Activated CD4-positive, alpha-beta T cell treated with anti-CD3 and anti-CD28 coated beads, Interleukin-2, amount 10 ng/mL, durations not matched to agents 24 days and 14 days (primary cell): ENCODE results near the gene MYO15A. TPM values are rescaled to one million over a fixed set of nuclear protein-coding genes. Genes with fewer than 3 reads are reported as not detected.

ENCODE experiments used
- DNase-seq: peaks from one replicate; pipeline ENCODE4 v3.0.0; 2022
- H3K27ac Mint-ChIP-seq: one replicate; pipeline ENCODE4 v1.8.0; 2022; ENCODE audit warnings: mild to moderate bottlenecking, mixed read lengths
- H3K27me3 Mint-ChIP-seq: one replicate; pipeline ENCODE4 v1.8.0; 2022; ENCODE audit warnings: mixed read lengths
- H3K36me3 Mint-ChIP-seq: one replicate; pipeline ENCODE4 v1.8.0; 2022; ENCODE audit warnings: low read depth, mild to moderate bottlenecking, mixed read lengths
- H3K4me1 Mint-ChIP-seq: one replicate; pipeline ENCODE4 v1.8.0; 2021; ENCODE audit warnings: mixed read lengths
- H3K4me3 Mint-ChIP-seq: one replicate; pipeline ENCODE4 v1.8.0; 2022; ENCODE audit warnings: mild to moderate bottlenecking, moderate library complexity, mixed read lengths
- H3K9me3 Mint-ChIP-seq: one replicate; pipeline ENCODE4 v1.8.0; 2021; ENCODE audit warnings: mixed read lengths
- intact Hi-C: fragments of 100-400 bp; cut with micrococcal nuclease; formaldehyde crosslinking; loops from one replicate; pipeline ENCODE4 v1.15.1; 2023
- total RNA-seq: library from RNA; stranded (reverse); gene quantifications from 2 replicates; pipeline ENCODE4 v1.2.3, GENCODE V29; 2022

The MYO15A gene, protein sequence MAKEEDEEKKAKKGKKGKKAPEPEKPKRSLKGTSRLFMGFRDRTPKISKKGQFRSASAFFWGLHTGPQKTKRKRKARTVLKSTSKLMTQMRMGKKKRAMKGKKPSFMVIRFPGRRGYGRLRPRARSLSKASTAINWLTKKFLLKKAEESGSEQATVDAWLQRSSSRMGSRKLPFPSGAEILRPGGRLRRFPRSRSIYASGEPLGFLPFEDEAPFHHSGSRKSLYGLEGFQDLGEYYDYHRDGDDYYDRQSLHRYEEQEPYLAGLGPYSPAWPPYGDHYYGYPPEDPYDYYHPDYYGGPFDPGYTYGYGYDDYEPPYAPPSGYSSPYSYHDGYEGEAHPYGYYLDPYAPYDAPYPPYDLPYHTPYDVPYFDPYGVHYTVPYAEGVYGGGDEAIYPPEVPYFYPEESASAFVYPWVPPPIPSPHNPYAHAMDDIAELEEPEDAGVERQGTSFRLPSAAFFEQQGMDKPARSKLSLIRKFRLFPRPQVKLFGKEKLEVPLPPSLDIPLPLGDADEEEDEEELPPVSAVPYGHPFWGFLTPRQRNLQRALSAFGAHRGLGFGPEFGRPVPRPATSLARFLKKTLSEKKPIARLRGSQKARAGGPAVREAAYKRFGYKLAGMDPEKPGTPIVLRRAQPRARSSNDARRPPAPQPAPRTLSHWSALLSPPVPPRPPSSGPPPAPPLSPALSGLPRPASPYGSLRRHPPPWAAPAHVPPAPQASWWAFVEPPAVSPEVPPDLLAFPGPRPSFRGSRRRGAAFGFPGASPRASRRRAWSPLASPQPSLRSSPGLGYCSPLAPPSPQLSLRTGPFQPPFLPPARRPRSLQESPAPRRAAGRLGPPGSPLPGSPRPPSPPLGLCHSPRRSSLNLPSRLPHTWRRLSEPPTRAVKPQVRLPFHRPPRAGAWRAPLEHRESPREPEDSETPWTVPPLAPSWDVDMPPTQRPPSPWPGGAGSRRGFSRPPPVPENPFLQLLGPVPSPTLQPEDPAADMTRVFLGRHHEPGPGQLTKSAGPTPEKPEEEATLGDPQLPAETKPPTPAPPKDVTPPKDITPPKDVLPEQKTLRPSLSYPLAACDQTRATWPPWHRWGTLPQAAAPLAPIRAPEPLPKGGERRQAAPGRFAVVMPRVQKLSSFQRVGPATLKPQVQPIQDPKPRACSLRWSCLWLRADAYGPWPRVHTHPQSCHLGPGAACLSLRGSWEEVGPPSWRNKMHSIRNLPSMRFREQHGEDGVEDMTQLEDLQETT (N-terminal part only)
- 0.38 and 0.70 TPM in 2 replicates for total RNA-seq

DNA sequence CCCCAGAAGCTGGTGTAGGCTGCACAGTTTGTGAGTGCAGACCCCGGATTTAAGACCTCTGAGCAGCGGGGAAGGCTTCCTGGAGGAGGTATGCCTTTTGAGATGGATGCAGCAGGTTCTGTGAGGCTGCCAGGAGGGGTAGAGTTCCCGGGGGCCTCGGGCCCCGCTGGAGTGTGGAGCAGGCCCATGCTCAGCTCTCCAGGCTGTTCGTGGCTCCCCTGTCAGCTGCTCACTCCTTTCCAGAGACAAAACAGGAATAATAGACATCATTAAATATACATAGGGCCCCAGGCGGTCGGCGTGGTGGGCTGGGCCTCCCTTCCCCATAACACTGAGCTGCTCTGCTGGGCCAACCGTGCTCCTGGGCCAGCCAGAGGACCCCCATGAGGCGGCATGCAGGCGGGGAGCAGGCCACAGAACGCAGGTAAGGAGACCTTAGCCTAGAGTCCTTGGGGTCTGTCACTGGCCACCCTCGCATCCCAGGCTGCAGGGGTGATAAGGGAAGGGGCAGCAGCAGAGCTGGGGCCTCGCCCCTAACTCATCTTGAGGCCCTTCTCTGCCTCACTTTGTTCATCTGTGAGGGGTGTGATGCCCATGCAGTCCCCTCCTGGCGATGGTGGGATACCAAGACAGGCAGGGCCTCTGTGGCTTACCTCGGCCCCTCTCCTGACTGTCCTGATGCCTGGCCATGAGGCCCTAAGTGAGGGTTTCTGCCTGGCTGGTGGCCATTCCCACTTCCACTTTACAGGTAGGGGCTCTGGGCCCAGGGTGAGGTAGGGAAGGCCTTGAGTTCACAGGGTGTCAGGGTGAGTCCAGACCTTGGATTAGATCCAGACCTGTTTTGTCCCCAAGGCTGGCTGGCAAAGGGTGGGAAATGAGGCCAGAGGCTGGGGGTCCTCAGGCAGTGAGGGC lies at the start of gene MYO15A:
TSS of gene MYO15A (plus strand) at position 356 of the 912 bp plus-strand sequence. CDS start 10,045 bp downstream, outside the sequence.
- Mint-ChIP-seq H3K36me3 (peaks cover 5% of the 10 kb centered on the region), H3K4me3 (no peak within 1 kb of the TSS)

DNA sequence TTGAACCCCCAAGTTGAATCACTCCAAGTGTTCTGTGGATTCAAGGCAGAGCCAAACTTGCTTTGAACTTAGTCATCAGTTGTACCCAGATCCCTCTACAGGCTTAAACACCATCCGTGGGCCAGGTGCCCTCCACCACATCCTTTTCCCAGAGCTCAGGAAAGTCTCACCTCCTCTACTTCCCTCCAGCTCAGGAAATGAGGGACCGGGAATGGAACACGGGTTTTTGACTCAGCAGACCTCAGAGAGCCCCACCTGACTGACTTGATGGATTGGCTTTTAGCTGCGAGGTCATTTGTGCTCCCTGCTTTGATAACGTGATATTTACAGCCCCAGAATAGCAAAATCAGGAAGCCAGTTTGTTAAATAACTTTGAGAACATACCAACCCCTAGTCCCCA lies 49.3 kb upstream of the MYO15A start:
- H3K27me3 Mint-ChIP-seq, result no peaks in the 10 kb centered on the region
- H3K27ac Mint-ChIP-seq, result no peak overlapping the region
- DNase-seq, result no peak
- peaks cover 2% of the 10 kb centered on the region for H3K4me1 Mint-ChIP-seq
- H3K9me3 Mint-ChIP-seq, result no peaks in the 10 kb centered on the region
- H3K36me3 Mint-ChIP-seq, result peaks cover 34% of the 10 kb centered on the region
- intact Hi-C loops, result no loop called here
- no peak overlapping the region for H3K4me3 Mint-ChIP-seq

More for the DNA sequence above, at the start of gene MYO15A:
- H3K9me3 Mint-ChIP-seq, result no peaks in the 10 kb centered on the region
- DNase-seq, result no peak
- H3K27ac Mint-ChIP-seq, result no peak within 1 kb of the TSS
- no peaks in the 10 kb centered on the region for H3K27me3 Mint-ChIP-seq
- H3K4me1 Mint-ChIP-seq, result no peaks in the 10 kb centered on the region
- intact Hi-C loops, result no loop called here

DNA sequence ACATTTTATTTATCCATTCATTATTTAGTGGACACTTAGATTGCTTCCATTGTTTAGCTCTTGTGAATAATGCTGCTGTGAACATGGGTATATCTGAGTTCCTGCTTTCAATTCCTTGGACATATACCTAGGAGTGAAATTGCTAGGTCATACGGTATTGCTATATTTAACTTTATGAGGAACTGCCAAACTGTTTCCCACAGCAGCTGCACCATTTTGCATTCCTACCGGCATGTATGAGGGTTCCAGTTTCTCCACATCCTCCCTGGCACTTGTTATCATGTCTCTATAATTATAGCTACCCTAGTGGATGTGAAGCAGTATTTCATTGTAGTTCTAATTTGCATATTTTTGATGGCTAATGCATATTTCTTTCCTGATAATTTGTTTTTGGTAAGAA lies 44.5 kb upstream of the MYO15A start:
- intact Hi-C loops, result no loop called here
- Mint-ChIP-seq H3K36me3 (peaks cover 22% of the 10 kb centered on the region), H3K4me3 (no peak overlapping the region), H3K27ac (no peak overlapping the region), H3K9me3 (no peaks in the 10 kb centered on the region), H3K27me3 (no peaks in the 10 kb centered on the region), H3K4me1 (peaks cover 2% of the 10 kb centered on the region)
- no peak for DNase-seq

DNA sequence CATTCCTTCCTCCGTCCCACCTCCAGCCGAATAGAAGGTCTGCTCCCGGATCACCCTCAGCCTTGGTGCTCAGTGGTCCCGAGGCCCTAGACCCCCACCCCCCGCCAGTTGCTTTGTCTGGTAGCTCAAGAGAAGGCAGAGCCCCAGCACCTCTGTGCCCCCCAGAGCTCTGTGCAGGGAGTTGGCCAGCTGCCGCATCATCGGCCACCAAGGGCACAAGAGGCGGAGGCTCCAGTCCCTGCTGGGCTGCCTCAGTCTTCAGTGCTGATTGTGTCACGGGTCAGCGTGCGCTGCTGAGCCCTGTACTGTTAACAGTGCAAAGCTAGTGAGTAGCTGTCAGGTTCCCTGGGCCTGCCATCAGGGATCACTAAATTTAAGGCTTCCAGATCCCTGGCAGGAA lies 43.0 kb upstream of the MYO15A start:
- Mint-ChIP-seq H3K27me3 (no peaks in the 10 kb centered on the region), H3K4me3 (no peak overlapping the region), H3K9me3 (no peaks in the 10 kb centered on the region), H3K27ac (no peak overlapping the region), H3K4me1 (no peaks in the 10 kb centered on the region), H3K36me3 (peaks cover 15% of the 10 kb centered on the region)
- DNase-seq, result no peak
- intact Hi-C loops, result no loop called here

DNA sequence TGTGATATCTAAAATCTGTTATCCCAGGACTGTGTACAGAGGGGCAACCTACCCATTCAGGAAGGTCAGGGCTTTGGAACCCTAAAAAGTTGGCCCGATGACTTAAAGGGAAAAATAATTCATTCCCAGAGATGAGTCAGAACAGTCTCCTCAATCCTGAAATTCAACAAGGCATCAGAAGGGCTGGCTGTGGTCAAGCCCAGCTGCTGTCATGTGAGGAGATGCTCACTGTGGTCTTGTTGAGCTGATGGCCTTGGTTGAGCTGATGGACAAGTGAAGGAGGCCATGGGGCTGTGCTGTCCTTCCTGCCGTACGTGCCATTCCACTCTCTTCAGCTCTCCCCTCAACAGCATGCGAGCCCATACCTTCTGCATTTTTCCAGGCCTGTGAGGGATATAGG lies 41.7 kb upstream of the MYO15A start:
- Mint-ChIP-seq H3K4me3 (no peak overlapping the region), H3K9me3 (no peaks in the 10 kb centered on the region), H3K4me1 (peaks cover 4% of the 10 kb centered on the region), H3K36me3 (peaks cover 11% of the 10 kb centered on the region), H3K27ac (no peak overlapping the region), H3K27me3 (peaks cover 7% of the 10 kb centered on the region)
- intact Hi-C loops, result no loop called here
- DNase-seq, result no peak

DNA sequence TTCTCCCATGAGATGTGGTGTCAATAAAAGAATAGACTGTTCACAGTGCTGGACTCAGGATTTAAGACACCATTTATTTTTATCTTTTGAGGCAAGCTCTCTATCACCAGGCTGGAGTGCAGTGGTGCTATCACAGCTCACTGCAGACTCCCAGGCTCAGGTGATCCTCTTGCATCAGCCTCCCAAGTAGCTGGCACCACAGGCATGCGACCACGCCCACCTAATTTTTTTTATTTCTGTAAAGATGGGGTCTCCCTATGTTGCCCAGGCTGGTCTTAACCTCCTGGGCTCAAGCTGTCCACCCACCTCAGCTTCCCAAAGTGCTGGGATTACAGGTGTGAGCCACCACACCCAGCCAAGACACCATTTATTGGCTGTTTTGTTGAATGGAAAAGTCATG lies 39.5 kb upstream of the MYO15A start:
- no peak overlapping the region for H3K4me3 Mint-ChIP-seq
- H3K9me3 Mint-ChIP-seq, result no peaks in the 10 kb centered on the region
- H3K36me3 Mint-ChIP-seq, result peaks cover 7% of the 10 kb centered on the region

DNA sequence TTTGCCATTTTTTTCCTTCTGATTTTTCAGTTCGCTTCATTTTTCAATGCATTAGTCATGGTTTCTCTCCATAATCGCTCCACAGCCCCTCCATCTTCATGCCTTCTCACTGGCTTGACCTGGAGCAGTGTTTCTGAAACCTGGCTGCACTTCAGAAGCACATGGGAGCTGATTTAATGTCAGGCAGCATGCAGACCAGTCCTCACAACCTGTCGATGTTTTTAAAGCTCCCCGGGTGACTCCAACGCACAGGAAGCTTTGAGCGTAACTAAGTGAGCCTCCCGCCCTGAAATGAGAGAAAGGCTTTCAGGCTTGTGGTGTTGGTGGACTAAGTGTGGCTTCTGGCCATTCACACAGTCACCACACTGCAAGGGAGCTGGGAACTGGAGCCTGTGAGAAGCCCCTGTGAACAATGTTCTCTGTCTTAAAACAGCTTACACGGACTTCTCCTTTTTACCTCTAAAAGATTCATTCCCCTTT lies 37.7 kb upstream of the MYO15A start:
- H3K9me3 Mint-ChIP-seq, result no peaks in the 10 kb centered on the region
- H3K4me1 Mint-ChIP-seq, result peaks cover 4% of the 10 kb centered on the region
- no peak for DNase-seq
- H3K36me3 Mint-ChIP-seq, result peaks cover 3% of the 10 kb centered on the region
- intact Hi-C loops, result no loop called here
- no peak overlapping the region for H3K4me3 Mint-ChIP-seq
- H3K27me3 Mint-ChIP-seq, result peaks cover 14% of the 10 kb centered on the region
- no peak overlapping the region for H3K27ac Mint-ChIP-seq

More for the DNA sequence above, 39.5 kb upstream of the MYO15A start:
- no peak for DNase-seq
- peaks cover 4% of the 10 kb centered on the region for H3K4me1 Mint-ChIP-seq
- H3K27ac Mint-ChIP-seq, result no peak overlapping the region
- intact Hi-C loops, result no loop called here
- peaks cover 10% of the 10 kb centered on the region for H3K27me3 Mint-ChIP-seq

DNA sequence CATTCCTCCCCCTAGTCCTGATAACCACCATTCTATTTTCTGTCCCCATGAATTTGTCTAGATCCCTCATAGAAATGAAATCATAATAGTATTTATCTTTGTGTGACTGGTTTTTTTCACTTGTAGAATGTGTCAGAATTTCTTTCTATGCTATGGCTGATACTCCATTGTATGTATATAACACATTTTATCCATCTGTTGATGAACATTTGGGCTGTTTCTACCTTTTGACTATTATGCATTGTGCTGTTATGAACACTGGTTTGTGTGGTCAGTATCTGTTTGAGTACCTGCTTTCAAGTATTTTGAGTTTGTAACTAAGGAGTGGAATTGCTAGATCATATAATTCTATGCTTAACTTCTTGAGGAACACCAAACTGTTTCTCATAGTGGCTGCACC lies 36.8 kb upstream of the MYO15A start:
- peaks cover 14% of the 10 kb centered on the region for H3K27me3 Mint-ChIP-seq
- no peak for DNase-seq
- no peaks in the 10 kb centered on the region for H3K9me3 Mint-ChIP-seq
- intact Hi-C loops, result no loop called here
- H3K36me3 Mint-ChIP-seq, result peaks cover 3% of the 10 kb centered on the region
- H3K27ac Mint-ChIP-seq, result no peak overlapping the region
- peaks cover 4% of the 10 kb centered on the region for H3K4me1 Mint-ChIP-seq
- no peak overlapping the region for H3K4me3 Mint-ChIP-seq

DNA sequence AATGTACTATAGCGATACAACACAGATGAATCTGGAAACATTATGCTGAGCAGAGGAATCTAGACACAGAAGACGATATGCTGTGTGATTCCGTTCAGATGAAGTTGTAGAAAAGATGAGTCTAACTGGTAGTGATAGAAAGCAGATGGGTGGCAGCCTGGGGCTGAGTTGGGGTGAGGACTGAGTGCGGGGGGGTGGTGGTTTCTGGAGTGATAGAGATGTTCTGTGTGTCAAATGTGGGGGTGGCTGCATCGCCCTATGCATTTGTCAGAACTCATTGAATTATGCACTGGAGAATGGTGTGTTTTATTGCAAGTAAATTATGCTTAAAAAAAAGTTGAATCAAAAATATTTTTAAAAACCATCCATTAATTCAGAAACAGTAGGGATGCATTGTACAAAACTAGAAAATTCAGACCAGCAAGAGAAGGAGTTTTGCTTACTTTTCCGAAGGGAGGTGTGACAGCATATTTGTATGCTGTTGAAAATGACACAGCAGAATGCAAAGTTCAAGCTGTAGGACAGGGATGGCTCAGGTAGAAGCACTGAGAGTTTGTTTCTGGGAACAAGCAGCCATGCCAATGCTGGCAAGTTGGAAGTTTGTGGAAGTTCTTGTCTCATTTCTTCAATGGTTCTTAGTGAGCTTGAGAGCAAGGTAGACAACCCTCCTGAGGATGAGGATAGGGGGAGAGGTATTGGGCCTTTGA lies 33.8 kb upstream of the MYO15A start:
- no peaks in the 10 kb centered on the region for H3K36me3 Mint-ChIP-seq
- intact Hi-C loops, result no loop called here
- no peak overlapping the region for H3K4me3 Mint-ChIP-seq
- peaks cover 4% of the 10 kb centered on the region for H3K4me1 Mint-ChIP-seq
- H3K27me3 Mint-ChIP-seq, result peaks cover 16% of the 10 kb centered on the region
- H3K9me3 Mint-ChIP-seq, result no peaks in the 10 kb centered on the region
- no peak overlapping the region for H3K27ac Mint-ChIP-seq
- DNase-seq, result no peak

DNA sequence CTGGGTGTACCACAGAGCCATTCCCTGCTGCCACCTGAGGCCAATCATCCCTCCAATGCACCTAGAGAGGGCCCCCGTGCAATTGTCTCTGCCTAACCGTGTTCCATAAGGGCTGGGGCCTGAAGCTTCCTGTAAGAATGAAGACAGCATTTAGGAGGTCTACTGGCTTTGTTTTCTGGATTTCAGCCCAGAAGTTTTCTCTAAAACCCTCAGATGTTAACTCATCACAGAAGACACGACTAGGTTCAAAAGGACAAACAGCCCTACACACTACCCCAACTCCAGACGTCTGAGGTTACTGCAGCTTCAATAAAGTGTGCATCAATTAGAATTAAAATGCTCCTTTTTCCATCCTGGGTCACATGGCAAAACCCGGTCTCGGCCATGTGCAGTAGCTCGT lies 31.6 kb upstream of the MYO15A start:
- H3K9me3 Mint-ChIP-seq, result no peaks in the 10 kb centered on the region
- intact Hi-C loops, result no loop called here
- peaks cover 11% of the 10 kb centered on the region for H3K27me3 Mint-ChIP-seq
- no peak overlapping the region for H3K27ac Mint-ChIP-seq
- no peaks in the 10 kb centered on the region for H3K36me3 Mint-ChIP-seq
- no peak overlapping the region for H3K4me3 Mint-ChIP-seq
- H3K4me1 Mint-ChIP-seq, result no peaks in the 10 kb centered on the region
- DNase-seq, result no peak

DNA sequence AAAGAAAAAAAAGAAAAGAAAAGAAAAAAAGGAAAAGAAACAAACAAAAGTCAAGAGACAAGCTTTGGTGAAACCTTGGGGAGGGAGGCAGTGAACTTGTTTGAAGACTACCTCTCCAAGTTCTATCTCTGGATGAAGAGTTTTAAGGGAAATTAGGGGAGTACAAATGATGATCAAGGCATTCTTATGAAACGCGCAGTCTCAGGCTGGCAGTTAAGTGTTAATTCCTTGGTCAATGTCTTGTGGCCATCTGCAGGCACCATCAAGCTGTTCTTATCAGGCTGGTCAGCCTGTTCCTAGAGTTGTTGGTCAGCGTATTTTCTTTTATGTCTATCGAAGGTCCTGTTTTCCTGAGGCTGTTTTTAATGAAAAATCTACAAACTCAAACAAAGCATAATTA lies 29.0 kb upstream of the MYO15A start:
- peaks cover 8% of the 10 kb centered on the region for H3K27me3 Mint-ChIP-seq
- no peaks in the 10 kb centered on the region for H3K4me1 Mint-ChIP-seq
- H3K4me3 Mint-ChIP-seq, result no peak overlapping the region
- H3K9me3 Mint-ChIP-seq, result no peaks in the 10 kb centered on the region
- H3K36me3 Mint-ChIP-seq, result no peaks in the 10 kb centered on the region
- no peak for DNase-seq
- H3K27ac Mint-ChIP-seq, result no peak overlapping the region
- intact Hi-C loops, result no loop called here

DNA sequence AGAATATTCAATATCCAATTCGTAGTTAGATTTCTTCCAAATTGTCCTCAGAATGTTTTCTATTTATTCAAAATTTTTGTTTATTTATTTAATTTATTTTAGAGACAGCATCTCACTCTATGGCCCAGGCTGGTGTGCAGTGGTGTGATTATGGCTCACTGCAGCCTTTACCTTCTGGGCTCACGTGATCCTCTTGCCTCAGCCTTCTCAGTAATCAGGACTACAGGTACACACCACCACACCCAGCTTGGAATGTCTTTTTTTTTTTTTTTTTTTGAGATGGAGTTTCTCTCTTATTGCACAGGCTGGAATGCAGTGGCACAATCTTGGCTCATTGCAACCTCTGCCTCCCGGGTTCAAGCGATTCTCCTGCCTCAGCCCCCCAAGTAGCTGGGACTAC lies 24.3 kb upstream of the MYO15A start:
- Mint-ChIP-seq H3K27me3 (peaks cover 3% of the 10 kb centered on the region), H3K9me3 (no peaks in the 10 kb centered on the region), H3K27ac (no peak overlapping the region), H3K36me3 (peaks cover 4% of the 10 kb centered on the region), H3K4me3 (no peak overlapping the region), H3K4me1 (peaks cover 16% of the 10 kb centered on the region)
- intact Hi-C loops, result no loop called here
- no peak for DNase-seq
